ENCODE data around the gene C1orf167. TPM values are rescaled to one million over a fixed set of nuclear protein-coding genes. Genes with fewer than 3 reads are reported as not detected.
A peak's percentile ranks its signal among the peaks of the same experiment; 100 is the strongest.

Gene C1orf167
- total RNA-seq, 1 donor from 2014 or later: not detected

GRCh38 chr1:11833497-11833896, 71.5 kb downstream of the C1orf167 start:
- no peak for FAIRE-seq
- no peak for DNase-seq (ENCODE audit: low read depth)
- H3K36me3 ChIP-seq (ENCODE audit: control insufficient read depth, insufficient read depth, low read length): peaks cover 35% of the 10 kb centered on the region
- H3K27me3 ChIP-seq (ENCODE audit: control insufficient read depth, insufficient read depth, low read length): no peaks in the 10 kb centered on the region
- TF ChIP-seq, protein P1, sequence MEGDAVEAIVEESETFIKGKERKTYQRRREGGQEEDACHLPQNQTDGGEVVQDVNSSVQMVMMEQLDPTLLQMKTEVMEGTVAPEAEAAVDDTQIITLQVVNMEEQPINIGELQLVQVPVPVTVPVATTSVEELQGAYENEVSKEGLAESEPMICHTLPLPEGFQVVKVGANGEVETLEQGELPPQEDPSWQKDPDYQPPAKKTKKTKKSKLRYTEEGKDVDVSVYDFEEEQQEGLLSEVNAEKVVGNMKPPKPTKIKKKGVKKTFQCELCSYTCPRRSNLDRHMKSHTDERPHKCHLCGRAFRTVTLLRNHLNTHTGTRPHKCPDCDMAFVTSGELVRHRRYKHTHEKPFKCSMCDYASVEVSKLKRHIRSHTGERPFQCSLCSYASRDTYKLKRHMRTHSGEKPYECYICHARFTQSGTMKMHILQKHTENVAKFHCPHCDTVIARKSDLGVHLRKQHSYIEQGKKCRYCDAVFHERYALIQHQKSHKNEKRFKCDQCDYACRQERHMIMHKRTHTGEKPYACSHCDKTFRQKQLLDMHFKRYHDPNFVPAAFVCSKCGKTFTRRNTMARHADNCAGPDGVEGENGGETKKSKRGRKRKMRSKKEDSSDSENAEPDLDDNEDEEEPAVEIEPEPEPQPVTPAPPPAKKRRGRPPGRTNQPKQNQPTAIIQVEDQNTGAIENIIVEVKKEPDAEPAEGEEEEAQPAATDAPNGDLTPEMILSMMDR (IDR thresholded peaks at IDR 0.05; ENCODE audit: insufficient read depth, low read length, severe bottlenecking): no peak
- no peak overlapping the region for H3K4me3 ChIP-seq (ENCODE audit: low read depth, low read length)

DNA sequence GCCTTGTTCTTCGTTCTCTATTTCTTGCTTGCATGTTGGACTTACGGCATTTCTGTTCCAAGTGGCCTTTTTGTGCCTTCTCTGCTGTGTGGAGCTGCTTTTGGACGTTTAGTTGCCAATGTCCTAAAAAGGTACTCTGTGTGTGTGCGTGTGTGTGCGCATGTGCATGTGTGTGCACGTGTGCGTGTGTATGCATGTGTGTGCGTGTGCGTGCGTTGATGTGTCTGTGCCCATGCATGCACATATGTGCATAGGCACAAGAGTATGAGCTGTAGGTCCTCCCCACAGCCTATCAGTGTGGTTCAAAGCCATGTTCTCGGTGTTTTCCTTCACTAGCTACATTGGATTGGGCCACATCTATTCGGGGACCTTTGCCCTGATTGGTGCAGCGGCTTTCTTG, 71.9 kb downstream of the C1orf167 start:
- H3K36me3 ChIP-seq (ENCODE audit: control insufficient read depth, insufficient read depth, low read length): peaks cover 35% of the 10 kb centered on the region
- no peak overlapping the region for H3K4me3 ChIP-seq (ENCODE audit: low read depth, low read length)
- FAIRE-seq (peak; percentile 98), DNase-seq (ENCODE audit: low read depth) (no peak)
- H3K27me3 ChIP-seq (ENCODE audit: control insufficient read depth, insufficient read depth, low read length): no peaks in the 10 kb centered on the region
- TF ChIP-seq, protein P1 (IDR thresholded peaks at IDR 0.05; ENCODE audit: insufficient read depth, low read length, severe bottlenecking): no peak

GRCh38 chr1:11835441-11836225, 73.6 kb downstream of the C1orf167 start:
- Histone ChIP-seq H3K36me3 (ENCODE audit: control insufficient read depth, insufficient read depth, low read length) (peaks cover 36% of the 10 kb centered on the region), H3K4me3 (ENCODE audit: low read depth, low read length) (no peak overlapping the region), H3K27me3 (ENCODE audit: control insufficient read depth, insufficient read depth, low read length) (no peaks in the 10 kb centered on the region)
- TF ChIP-seq, protein P1 (IDR thresholded peaks at IDR 0.05; ENCODE audit: insufficient read depth, low read length, severe bottlenecking): no peak
- FAIRE-seq (peak; percentile 79), DNase-seq (ENCODE audit: low read depth) (no peak)

GRCh38 chr1:11836955-11837766, 75.2 kb downstream of the C1orf167 start:
- TF ChIP-seq, protein P1 (IDR thresholded peaks at IDR 0.05; ENCODE audit: insufficient read depth, low read length, severe bottlenecking): no peak
- Histone ChIP-seq H3K36me3 (ENCODE audit: control insufficient read depth, insufficient read depth, low read length) (peaks cover 42% of the 10 kb centered on the region), H3K27me3 (ENCODE audit: control insufficient read depth, insufficient read depth, low read length) (no peaks in the 10 kb centered on the region), H3K4me3 (ENCODE audit: low read depth, low read length) (no peak overlapping the region)
- no peak for FAIRE-seq
- no peak for DNase-seq (ENCODE audit: low read depth)

DNA sequence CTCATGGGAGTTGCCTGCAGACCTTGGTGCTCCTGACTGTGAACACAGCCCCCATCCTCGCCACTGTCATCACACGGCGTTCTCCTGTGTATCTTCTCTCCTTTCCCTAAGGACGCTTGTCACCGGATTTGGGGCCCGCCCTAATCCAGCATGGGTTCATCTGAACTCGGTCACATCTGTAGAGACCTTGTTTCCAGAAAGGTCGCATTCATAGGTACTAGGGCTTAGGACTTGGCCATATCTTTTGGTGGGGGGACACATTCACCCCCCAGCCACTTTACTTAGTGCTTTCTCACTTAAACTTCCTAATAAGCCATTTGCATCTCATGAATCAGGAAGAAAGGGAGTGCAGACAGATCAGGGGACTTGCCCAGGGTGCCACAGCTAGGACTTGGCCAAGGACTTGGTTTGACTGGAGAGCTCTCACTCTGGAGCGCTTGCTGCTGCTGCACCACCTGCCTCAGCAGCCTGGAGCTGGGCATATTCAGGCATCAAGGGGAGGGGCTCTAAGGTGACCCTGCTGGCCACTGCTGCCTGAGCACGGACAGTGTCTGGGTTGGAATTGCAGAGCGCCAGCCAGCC, 75.9 kb downstream of the C1orf167 start:
- H3K36me3 ChIP-seq (ENCODE audit: control insufficient read depth, insufficient read depth, low read length): peaks cover 40% of the 10 kb centered on the region
- no peak overlapping the region for H3K4me3 ChIP-seq (ENCODE audit: low read depth, low read length)
- DNase-seq (ENCODE audit: low read depth): no peak
- no peak for FAIRE-seq
- TF ChIP-seq, protein P1 (IDR thresholded peaks at IDR 0.05; ENCODE audit: insufficient read depth, low read length, severe bottlenecking): no peak
- H3K27me3 ChIP-seq (ENCODE audit: control insufficient read depth, insufficient read depth, low read length): no peaks in the 10 kb centered on the region

Data from bronchial epithelial cell (primary cell).